ENCODE results near the gene LIN7B. TPM values are rescaled to one million over a fixed set of nuclear protein-coding genes. Genes with fewer than 3 reads are reported as not detected.

LIN7B gene
- total and polyA plus RNA-seq, 2 experiments from 2014 or later: 1.2 to 10.5 TPM

GRCh38 chr19:49150944-49151243, 36.7 kb downstream of the LIN7B start (continued):
- TF ChIP-seq STAT1 (IDR thresholded peaks at IDR 0.05; ENCODE audit: unreplicated experiment) (no peak), NANOG (IDR thresholded peaks at IDR 0.05; ENCODE audit: borderline replicate concordance) (no peak), EZH2phosphoT487 (IDR thresholded peaks at IDR 0.05; ENCODE audit: unreplicated experiment) (no peak), EZH2 (IDR thresholded peaks at IDR 0.05; ENCODE audit: low read depth, unreplicated experiment) (no peak), JUNB (IDR thresholded peaks at IDR 0.05; ENCODE audit: unreplicated experiment) (no peak), ZNF114 (CRISPR knock-in tag; IDR thresholded peaks at IDR 0.05) (no peak), CTCF (conservative IDR thresholded peaks at IDR 0.05; ENCODE audit: low read depth in 2 of 2) (no peak), POLR2AphosphoS5 (IDR thresholded peaks at IDR 0.05; ENCODE audit: low read depth) (no peak), ETS1 (IDR thresholded peaks at IDR 0.05) (no peak), CREB1 (CRISPR knock-in tag; IDR thresholded peaks at IDR 0.05; ENCODE audit: low read depth) (no peak)

DNA sequence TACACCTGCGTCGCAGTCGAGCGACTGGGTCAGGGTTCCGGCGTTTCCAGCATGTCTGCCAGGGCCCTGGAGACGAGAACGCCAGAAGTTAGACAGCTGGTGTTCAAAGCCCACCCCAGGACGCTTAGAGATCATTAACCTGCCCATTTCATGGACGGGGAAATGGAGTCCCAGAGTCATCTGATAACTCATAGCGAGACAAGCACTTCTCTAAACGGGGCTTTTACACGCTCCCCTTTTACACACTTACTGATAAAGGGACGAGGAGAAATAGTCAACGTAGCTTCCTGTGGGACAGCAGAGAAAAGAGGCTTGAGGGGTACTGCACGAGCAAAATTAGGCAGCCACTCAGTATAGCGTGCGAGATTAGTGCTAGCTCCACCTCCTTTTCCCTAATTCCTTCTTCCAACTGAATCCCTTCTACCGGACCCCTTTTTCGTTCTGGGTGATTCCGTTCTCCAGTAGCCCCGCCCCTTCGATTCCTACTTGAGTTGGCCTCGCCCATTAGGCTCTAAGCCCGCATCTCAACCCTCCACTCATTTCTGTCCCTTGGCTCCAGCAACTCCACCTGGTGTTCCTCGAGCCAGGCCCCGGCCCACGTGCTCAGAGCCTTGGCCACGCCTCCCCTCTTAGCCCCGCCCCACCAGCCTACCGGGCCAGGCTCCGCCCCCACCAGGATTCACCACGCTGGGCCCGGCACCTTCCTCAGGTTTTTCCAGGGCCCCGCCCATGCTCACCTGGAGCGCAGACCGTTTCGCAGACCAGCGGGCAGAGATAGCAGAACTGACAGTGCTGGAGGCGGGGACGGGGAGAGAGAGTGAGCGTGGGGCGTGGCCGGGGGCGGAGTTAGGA, 37.3 kb downstream of the LIN7B start:
- peak overlapping the region; percentile 96 for H3K4me3 Mint-ChIP-seq
- peaks cover 27% of the 10 kb centered on the region for H3K4me1 ChIP-seq (ENCODE audit: insufficient read depth)
- peak overlapping the region; percentile 99 for H3K4me2 ChIP-seq
- peaks cover 8% of the 10 kb centered on the region; the same call in 2 of the 3 replicates for H3K36me3 Mint-ChIP-seq (ENCODE audit: low read depth)
- H3K27me3 ChIP-seq (ENCODE audit: insufficient read depth): peaks cover 7% of the 10 kb centered on the region; the same call in 1 of the 2 replicates
- H3K4me3 ChIP-seq: peak overlapping the region; percentile 96
- H3K27ac ChIP-seq (ENCODE audit: low read depth): no peak overlapping the region
- peaks cover 19% of the 10 kb centered on the region for H3K9me2 ChIP-seq (ENCODE audit: insufficient read depth)
- no peak overlapping the region for H2AFZ ChIP-seq
- peaks cover 12% of the 10 kb centered on the region for H3K9me3 Mint-ChIP-seq
- peak; percentile 100 for DNase-seq (ENCODE audit: low spot score)
- H3K27me3 Mint-ChIP-seq (ENCODE audit: insufficient read depth, low read depth, poor library complexity): peaks cover 25% of the 10 kb centered on the region
- H3K4me1 Mint-ChIP-seq: peaks cover 46% of the 10 kb centered on the region
- H3F3A ChIP-seq (replicated peaks; ENCODE audit: low read depth): peaks cover 17% of the 10 kb centered on the region
- H3K79me2 ChIP-seq (replicated peaks; ENCODE audit: insufficient read depth): no peaks in the 10 kb centered on the region
- peak overlapping the region; percentile 78; the same call in 1 of the 2 replicates for H3K27ac Mint-ChIP-seq
- no peaks in the 10 kb centered on the region for H3K36me3 ChIP-seq (ENCODE audit: insufficient read depth)
- no peaks in the 10 kb centered on the region for H4K20me1 ChIP-seq (replicated peaks; ENCODE audit: insufficient read depth)
- ATAC-seq: peak; percentile 57
- no peak for TF ChIP-seq ZNF462 (CRISPR knock-in tag; IDR thresholded peaks at IDR 0.05)
- TF ChIP-seq EZH2 (IDR thresholded peaks at IDR 0.05; ENCODE audit: low read depth, unreplicated experiment): no peak
- TF ChIP-seq JUNB (IDR thresholded peaks at IDR 0.05; ENCODE audit: unreplicated experiment): no peak
- TF ChIP-seq CTCF (conservative IDR thresholded peaks at IDR 0.05; ENCODE audit: low read depth in 2 of 2): no peak
- no peak for TF ChIP-seq ZNF331 (CRISPR knock-in tag; IDR thresholded peaks at IDR 0.05; ENCODE audit: low read depth)

All from GM23338 (cell line).